ENCODE results near the gene LTA.
"Not testable (repeated sequence)": the region's sequence is repeated elsewhere in the genome, so short reads cannot be mapped to it uniquely, and the experiment has no call there.

LTA gene

DNA sequence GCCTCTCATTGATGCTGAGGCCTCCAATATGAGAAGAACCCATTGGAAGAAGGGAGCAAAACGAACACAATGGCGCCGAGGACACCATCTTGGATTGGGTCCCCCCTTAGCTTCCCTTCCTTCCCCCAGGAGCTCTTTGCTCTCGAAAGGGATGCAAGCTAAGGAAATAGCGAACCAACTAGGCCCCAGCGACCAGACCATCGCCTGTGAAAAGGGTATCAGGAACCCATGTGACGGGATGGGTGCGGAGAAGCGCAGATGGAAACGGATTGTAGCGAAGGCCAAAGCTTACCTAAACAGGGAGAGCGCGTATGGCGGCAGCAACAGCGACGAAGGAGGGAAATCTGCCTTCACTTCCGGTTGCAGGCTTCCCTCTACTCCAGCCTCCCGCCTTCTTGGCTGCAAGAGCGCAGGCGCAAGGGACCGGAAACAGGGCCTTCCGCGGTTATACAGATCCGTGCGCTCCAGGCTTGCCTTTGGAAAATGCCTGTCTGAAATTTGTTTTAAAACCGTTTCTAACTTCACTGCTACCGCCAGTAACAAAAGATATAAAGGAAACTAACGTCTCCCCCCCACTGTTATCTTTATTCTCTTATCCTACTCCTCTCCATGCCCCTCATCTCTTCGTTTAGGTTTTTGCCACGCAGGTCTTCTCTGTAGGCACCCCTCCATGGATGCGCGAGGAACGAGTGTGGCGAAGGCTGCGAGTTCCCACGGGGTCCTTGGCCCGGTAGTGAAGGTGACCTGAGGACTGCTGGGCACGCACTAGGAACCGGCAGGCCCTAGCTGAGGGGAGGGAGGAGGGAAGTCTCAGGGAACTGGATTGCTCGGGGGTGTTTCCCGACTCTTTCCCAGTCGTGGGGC lies 30.2 kb upstream of the LTA start, which contains the start of gene DDX39B:
DDX39B (minus strand) TSS at position 346 of the 864 bp plus-strand sequence. CDS start 1,471 bp downstream, outside the sequence.
- in situ Hi-C loops (cut with HindIII; ENCODE audit: low sequenced_read_pairs): no loop called here

DNA sequence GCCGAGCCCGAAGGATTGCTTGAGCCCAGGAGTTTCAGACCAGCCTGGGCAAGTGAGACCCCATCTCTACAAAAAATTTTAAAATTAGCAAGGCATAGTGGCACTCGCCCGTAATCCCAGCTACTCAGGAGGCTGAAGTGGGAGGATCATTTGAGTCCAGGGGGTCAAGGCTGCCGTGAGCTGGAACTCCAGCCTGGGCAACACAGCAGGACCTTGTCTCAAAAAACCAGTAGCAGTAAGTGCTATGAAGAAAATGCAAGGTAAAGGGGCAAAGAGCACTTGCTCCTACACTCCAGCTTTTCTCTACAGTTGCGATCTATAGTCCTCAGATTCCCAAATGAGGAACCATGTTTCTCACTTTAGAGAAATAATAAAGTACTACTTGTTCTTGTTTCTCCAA lies 28.4 kb upstream of the LTA start:
- in situ Hi-C loops (cut with HindIII; ENCODE audit: low sequenced_read_pairs): no loop called here

GRCh38 chr6:31544676-31545075 lies 27.4 kb upstream of the LTA start:
- in situ Hi-C loops (cut with HindIII; ENCODE audit: low sequenced_read_pairs): no loop called here

DNA sequence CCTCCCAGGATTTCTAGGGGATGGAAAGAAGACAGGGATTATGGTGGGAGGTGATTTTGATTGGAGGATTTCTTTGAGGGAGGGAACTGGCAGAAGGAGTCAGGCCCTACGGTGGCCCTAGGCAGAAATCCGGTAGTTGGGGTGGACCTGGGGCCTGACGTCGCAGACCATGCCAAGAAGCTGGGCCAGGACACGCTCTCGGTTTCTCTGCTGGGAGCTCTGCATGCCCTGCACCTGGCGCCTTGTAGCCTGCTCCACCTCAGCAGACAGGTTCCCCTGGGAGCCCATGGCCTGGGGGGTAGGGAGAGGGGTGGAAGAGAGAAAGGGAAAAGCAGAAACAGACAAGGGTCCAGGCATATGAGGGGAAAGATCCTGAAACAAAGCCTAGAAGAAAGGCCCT lies 26.8 kb upstream of the LTA start:
- in situ Hi-C loops (cut with HindIII; ENCODE audit: low sequenced_read_pairs): no loop called here

DNA sequence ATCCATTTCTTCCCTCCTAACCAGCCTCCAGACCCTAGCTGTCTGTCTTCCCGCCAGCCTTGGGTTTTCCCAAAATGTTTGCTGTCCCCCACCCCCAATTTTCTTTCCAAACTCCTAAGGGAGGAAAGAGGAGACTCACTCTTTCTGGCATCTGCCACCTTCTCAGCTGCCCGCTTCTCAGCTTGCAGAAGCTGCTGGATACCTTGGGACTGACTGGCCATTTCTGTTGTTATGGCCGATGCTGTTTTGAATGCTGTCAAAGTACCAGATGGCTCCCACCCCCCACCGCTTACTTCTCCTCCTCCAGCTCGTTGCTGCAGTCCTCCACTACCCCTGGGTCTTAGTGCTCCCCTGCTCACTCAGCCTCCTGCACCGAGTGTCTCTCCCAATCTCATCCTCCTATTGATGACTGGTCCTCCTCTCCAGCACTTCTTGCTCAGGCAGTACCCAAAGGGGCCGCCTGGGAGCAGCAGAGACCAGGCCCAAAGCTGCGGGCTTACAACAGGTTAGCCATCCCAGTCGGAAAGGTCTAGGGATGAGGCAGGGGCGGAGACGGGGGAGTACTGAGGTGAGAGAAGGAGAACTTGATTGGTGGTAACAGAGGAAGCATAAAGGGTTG lies 25.6 kb upstream of the LTA start, which contains the start of gene ATP6V1G2:
ATP6V1G2 (minus strand) TSS at position 270 of the 619 bp plus-strand sequence; CDS start at position 221, 49 bp downstream.
- in situ Hi-C loops (cut with HindIII; ENCODE audit: low sequenced_read_pairs): no loop called here

GRCh38 chr6:31546958-31547726 lies 24.9 kb upstream of the LTA start, which contains the start of gene NFKBIL1:
Gene NFKBIL1, plus strand, starts transcription at chr6:31547608. Its CDS starts 87 bp downstream, at chr6:31547695.
- in situ Hi-C loops (cut with HindIII; ENCODE audit: low sequenced_read_pairs): no loop called here

- in situ Hi-C loops (cut with HindIII; ENCODE audit: low sequenced_read_pairs): no loop called here
Measured at GRCh38 chr6:31547727-31548543, 24.2 kb upstream of the LTA start.

DNA sequence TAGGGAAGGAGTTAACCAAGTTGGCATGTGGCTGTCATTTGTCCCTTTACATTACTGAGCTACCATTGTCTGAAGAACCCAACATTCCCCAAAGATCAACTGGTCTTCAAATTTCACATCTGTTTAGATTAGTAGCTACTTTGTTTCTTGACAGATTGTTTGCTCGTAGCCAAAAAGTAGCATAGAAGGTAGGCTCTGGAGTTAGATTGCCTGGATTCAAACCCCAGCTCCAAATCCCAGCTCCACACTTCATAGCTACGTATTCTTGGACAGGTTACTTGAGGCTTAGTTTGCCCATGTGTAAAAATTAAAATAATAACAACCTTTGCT lies 23.6 kb upstream of the LTA start:
- in situ Hi-C loops (cut with HindIII; ENCODE audit: low sequenced_read_pairs): no loop called here

GRCh38 chr6:31551371-31551770 lies 20.7 kb upstream of the LTA start:
- in situ Hi-C loops (cut with HindIII; ENCODE audit: low sequenced_read_pairs): not testable (repeated sequence)

GRCh38 chr6:31556307-31556706 lies 15.8 kb upstream of the LTA start:
- in situ Hi-C loops (cut with HindIII; ENCODE audit: low sequenced_read_pairs): no loop called here

- in situ Hi-C loops (cut with HindIII; ENCODE audit: low sequenced_read_pairs): no loop called here
Measured at GRCh38 chr6:31557443-31558317, 14.4 kb upstream of the LTA start.

DNA sequence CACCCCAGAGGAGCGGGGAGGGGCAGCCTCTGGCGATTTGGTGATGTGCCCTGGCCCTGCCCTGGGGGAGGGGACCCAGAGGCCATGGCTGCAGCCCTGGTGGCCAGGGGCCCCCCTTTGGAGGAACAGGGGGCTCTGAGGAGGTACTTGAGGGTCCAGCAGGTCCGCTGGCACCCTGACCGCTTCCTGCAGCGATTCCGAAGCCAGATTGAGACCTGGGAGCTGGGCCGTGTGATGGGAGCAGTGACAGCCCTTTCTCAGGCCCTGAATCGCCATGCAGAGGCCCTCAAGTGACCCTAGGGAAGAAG lies 13.8 kb upstream of the LTA start:
- in situ Hi-C loops (cut with HindIII; ENCODE audit: low sequenced_read_pairs): no loop called here

- in situ Hi-C loops (cut with HindIII; ENCODE audit: low sequenced_read_pairs): no loop called here
Measured at GRCh38 chr6:31558631-31559500, 13.2 kb upstream of the LTA start.

DNA sequence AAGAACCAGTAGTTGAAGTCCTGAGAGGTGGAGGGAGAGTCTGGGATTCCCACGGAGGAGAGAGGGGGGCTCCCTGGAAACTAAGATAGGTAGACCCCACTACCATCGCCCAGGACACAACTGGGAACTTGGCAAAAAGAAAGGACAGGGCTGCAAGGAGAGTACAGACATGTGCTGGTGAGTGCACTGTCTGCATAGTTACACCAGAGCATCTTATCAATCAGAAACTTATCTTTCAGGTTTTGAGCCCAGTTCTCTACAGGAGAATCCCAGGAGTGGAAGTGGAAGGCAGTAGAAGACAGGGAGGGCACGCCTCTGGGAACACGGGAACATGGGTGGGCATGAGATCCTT lies 12.5 kb upstream of the LTA start:
- in situ Hi-C loops (cut with HindIII; ENCODE audit: low sequenced_read_pairs): no loop called here

DNA sequence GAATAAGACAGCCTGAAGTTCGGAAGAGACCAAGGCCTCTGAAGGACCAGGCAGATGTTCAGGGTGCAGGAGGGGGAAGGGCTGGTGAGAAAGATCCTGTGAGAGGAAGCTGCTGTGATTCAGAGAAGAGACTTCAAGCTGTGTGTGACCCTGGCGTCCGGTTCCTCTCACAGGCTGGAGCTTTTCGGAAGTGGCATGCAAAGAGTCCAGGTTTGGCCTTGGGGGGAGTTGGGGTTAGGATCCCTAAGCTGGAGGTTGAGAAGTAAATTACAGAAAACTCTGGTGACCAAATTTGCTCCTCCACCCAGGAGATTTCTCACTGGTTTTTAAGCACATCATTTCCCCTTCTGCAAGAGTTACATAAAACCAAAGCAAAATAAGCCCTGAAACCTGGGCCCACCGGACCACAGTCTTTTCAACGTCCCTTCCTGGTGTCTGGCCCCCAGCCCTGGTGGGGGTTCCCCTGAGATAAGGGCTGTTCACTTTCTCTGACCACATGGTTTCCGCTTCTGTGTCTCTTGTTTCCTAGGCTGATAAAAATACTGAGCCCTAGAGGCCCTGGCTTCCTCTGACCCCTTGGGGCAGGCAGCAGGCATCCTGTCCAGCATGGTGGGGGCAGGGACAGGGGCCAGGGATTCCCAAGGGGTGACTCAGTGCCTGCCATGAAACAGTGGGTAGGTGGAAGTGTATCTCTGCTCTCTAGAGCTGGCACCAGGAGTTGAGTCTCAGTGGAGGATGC lies 12.0 kb upstream of the LTA start:
- in situ Hi-C loops (cut with HindIII; ENCODE audit: low sequenced_read_pairs): no loop called here

DNA sequence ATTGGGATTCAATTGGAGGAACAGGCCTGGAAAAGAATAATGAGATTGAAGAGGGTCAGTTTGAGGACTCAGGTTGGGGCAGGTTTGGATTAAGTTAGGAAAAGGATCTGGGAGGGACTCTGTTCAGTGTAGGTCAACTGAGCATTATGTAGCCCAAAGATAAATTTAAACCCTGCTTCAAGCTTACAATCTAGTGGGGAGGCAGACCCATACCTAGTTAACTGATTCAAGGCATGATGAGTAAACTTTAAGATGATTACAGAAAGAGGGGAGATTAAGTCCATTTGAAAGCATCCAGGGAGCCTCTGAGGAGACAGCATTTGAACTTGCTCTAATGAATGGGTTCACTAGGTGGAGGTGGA lies 11.4 kb upstream of the LTA start:
- in situ Hi-C loops (cut with HindIII; ENCODE audit: low sequenced_read_pairs): no loop called here

GRCh38 chr6:31567531-31568370 lies 4.3 kb upstream of the LTA start:
- in situ Hi-C loops (cut with HindIII; ENCODE audit: low sequenced_read_pairs): no loop called here
